Epithelial cell of proximal tubule (primary cell): ENCODE results near the gene USP46. TPM values are rescaled to one million over a fixed set of nuclear protein-coding genes. Genes with fewer than 3 reads are reported as not detected.

Experiments
- DNase-seq: peaks from one replicate; pipeline ENCODE4 v3.0.0-alpha.2; 2011; ENCODE audit warnings: low read depth
- H3K4me3 ChIP-seq: 2 replicates; pipeline ENCODE4 v1.5.1; 2011; ENCODE audit warnings: low read depth, mild to moderate bottlenecking, low read length
- CTCF ChIP-seq: conservative IDR thresholded peaks from 2 replicates; pipeline ENCODE4 v1.5.1; 2012; ENCODE audit warnings: low read depth, mild to moderate bottlenecking, low read length
- total RNA-seq: library from RNA; depleted of rRNA; stranded (reverse); fragments of >200 nt; gene quantifications from 2 replicates; pipeline ENCODE4 v1.2.3, GENCODE V29; 2015

The USP46 gene
- total RNA-seq = 8.5 and 9.5 TPM in 2 replicates

GRCh38 chr4:52659001-52659721 is at the start of gene USP46:
USP46 (minus strand) TSS chr4:52659301; CDS start chr4:52659150, 151 bp downstream.
- peak within 1 kb of the TSS; percentile 78 for H3K4me3 ChIP-seq
- DNase-seq = no peak
- no peak for TF ChIP-seq CTCF

- DNase-seq = no peak
- H3K4me3 ChIP-seq = no peak overlapping the region
- no peak for TF ChIP-seq CTCF
These were observed 45.6 kb upstream of the USP46 start for GRCh38 chr4:52704661-52705060.

- no peak for TF ChIP-seq CTCF
- H3K4me3 ChIP-seq = no peak overlapping the region
- no peak for DNase-seq
These were observed 45.0 kb upstream of the USP46 start for GRCh38 chr4:52704133-52704532.

GRCh38 chr4:52701207-52701606 is 42.1 kb upstream of the USP46 start:
- no peak for TF ChIP-seq CTCF
- no peak for DNase-seq
- no peak overlapping the region for H3K4me3 ChIP-seq

GRCh38 chr4:52694936-52695335 is 35.8 kb upstream of the USP46 start:
- no peak overlapping the region for H3K4me3 ChIP-seq
- DNase-seq = no peak
- TF ChIP-seq CTCF = no peak

GRCh38 chr4:52693492-52693891 is 34.4 kb upstream of the USP46 start:
- no peak for DNase-seq
- TF ChIP-seq CTCF = no peak
- H3K4me3 ChIP-seq = no peak overlapping the region

- H3K4me3 ChIP-seq = no peak overlapping the region
- TF ChIP-seq CTCF = no peak
- no peak for DNase-seq
These were observed 30.0 kb upstream of the USP46 start for GRCh38 chr4:52689096-52689495.
